Stimulated activated CD4-positive, alpha-beta T cell treated with anti-CD3 and anti-CD28 coated beads, Interleukin-12 subunit alpha, Interleukin-12 subunit beta, amount 100 ng/mL, for 24 hours (primary cell): ENCODE results near the gene DPYD.

Experiments
- DNase-seq, 2 experiments: peaks; one replicate each; pipeline ENCODE4 v3.0.0-alpha.2; 2020; ENCODE audit warnings: low read depth in 2 of 2

Gene DPYD

GRCh38 chr1:97202481-97203380 is 718.1 kb downstream of the DPYD start:
- no peak for DNase-seq

GRCh38 chr1:97201641-97202040 is 719.2 kb downstream of the DPYD start:
- no peak for DNase-seq

GRCh38 chr1:97200595-97200994 is 720.2 kb downstream of the DPYD start:
- DNase-seq: no peak

DNA sequence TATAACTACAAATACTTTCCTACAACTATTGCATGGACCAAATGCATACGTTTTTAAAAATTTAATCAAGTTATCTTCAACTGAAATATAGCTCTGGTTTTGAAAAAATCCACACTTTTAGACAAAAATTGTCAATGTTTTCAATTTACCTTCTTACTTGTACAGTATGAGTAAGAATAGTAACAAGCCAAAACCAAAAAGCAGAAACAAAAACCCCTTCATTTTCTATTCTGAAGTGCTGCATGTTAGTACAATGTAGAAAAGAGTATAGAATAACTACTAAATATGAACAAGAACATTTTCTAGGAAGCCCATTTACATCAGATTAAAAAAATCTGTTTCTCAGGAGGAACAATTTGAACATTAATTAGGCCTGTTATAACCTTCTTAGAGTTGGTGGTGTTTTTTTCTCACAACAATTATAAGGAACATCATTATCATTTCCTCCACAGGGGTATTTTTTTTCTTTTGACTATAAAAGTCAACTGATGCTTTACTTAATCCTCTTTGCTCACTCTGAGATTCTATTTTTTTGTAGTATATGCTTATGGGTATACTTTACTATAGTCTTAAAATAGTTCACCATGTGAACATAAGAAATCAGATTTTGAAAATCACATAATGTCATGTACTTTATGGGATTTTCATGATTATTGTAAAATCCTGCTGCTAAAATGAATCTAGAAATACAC is 723.9 kb downstream of the DPYD start:
- DNase-seq: no peak

- DNase-seq: no peak
Observed at GRCh38 chr1:97192872-97193572, 727.8 kb downstream of the DPYD start.

GRCh38 chr1:97190326-97190725 is 730.5 kb downstream of the DPYD start:
- no peak for DNase-seq

DNA sequence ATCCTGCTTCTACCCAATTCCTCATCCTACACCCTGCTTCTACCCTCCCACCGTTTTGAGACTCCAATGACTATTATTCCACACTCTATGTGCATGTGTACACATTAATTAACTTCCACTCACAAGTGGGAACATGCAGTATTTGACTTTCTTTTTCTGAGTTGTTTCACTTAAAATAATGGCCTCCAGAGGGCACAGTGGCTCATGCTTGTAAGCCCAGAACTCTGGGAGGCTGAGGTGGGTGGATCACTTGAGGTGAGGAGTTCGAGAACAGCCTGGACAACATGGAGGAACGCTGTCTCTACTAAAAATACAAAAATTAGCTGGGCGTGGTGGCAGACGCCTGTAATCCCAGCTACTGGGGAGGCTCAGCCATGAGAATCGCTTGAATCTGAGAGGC is 734.5 kb downstream of the DPYD start:
- DNase-seq: no peak

GRCh38 chr1:97174039-97174704 is 746.7 kb downstream of the DPYD start:
- no peak for DNase-seq

GRCh38 chr1:97170300-97170699 is 750.5 kb downstream of the DPYD start:
- DNase-seq: no peak

- no peak for DNase-seq
Observed at GRCh38 chr1:97168056-97168455, 752.8 kb downstream of the DPYD start.

GRCh38 chr1:97167246-97167645 is 753.6 kb downstream of the DPYD start:
- no peak for DNase-seq

DNA sequence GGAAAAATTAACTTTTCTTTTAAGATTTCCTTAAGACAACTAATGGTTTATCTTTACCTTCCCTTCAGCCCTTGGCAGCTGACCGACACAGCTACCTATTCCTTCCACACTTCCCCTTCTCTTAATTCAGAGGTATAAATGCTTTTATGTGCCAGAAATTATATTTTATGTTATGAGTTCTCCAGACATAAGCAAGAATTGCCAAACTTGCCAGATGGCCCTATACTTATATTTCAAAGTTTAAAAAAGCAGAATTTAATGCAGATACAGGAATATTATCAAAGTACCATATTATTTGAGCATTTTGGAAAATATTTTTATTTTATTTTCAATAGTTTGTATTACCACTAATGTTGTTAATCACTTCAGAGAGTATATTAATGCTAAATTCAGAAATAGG is 754.2 kb downstream of the DPYD start:
- no peak for DNase-seq

DNA sequence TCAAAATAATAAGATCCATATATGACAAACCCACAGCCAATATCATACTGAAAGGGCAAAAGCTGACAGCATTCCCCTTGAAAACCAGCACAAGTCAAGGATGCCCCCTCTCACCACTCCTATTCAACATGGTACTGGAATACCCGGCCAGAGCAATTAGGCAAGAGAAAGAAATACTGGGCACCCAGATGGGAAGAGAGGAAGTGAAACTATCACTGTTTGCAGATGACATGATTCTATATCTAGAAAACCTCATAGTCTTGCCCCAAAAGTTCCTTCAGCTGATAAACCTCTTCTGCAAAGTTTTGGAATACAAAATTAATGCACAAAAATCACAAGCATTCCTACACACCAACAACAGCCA is 756.6 kb downstream of the DPYD start:
- no peak for DNase-seq

- no peak for DNase-seq
Observed at GRCh38 chr1:97163591-97164275, 757.1 kb downstream of the DPYD start.

- no peak for DNase-seq
Observed at GRCh38 chr1:97160818-97161217, 760.0 kb downstream of the DPYD start.

GRCh38 chr1:97159342-97159741 is 761.5 kb downstream of the DPYD start:
- DNase-seq: no peak

- DNase-seq: no peak
Observed at GRCh38 chr1:97158691-97159096, 762.1 kb downstream of the DPYD start.

GRCh38 chr1:97157991-97158390 is 762.8 kb downstream of the DPYD start:
- no peak for DNase-seq

DNA sequence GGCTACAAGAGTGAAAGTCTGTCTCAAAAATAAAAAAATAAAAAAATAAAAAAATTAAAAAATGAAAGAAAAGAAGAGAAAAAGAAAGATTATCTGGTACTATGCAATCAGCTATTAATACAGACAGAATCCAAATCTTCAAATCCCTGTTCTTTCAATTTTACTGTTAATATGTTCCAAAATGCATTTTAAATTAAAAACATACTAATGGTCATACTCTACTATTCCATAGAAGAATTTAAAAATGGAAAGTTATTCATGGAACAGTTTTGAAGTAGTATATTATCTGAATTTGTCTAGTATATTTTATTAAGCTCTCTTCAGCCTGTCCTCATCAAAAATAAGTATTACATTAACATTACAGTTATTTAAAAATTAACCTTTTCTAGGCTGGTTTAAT is 769.2 kb downstream of the DPYD start:
- no peak for DNase-seq

DNA sequence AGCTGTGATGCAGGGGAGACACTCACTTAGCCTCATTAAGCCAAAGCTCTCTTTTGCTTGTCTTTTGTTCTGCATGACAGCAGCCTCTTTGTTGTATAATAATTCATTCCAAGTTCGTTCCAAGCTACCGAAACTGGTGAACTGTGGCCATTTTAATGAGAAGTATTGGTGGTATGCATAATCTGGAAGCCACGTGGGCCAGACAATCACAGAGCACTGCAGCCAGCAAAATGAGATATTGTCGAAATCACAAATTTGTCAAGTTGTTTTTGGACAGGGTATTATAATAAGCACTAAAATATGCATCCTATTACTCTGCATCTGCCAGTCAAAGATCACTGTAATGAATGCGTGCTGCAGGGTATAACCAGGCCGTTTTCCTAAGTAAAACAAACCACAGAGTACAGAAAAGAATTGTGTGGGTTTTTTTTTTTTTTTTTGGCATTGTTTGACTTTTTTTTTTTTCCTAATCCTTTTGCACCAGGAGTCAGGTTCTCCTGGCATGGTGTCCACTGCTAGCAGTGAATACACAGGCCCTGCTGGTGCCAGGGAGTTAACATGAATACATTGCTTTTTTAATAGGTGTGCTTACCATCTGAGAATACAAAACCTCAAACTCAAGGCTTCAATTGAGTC is 775.4 kb downstream of the DPYD start:
- DNase-seq: no peak

GRCh38 chr1:97144527-97144926 is 776.3 kb downstream of the DPYD start:
- no peak for DNase-seq
